Caki2 (cell line): ENCODE results near the gene ZC3H13. TPM values are rescaled to one million over a fixed set of nuclear protein-coding genes. Genes with fewer than 3 reads are reported as not detected.

ENCODE experiments used
- DNase-seq: peaks from one replicate; pipeline ENCODE4 v3.0.0-alpha.2; 2015; ENCODE audit warnings: low read depth
- in situ Hi-C: cut with HindIII; loops from 2 replicates; pipeline ENCODE4 v1.10.0; 2016; ENCODE audit warnings: low sequenced_read_pairs, low pct_unique_long_range_greater_than_20kb, mixed read lengths
- total RNA-seq: library from RNA; depleted of rRNA; stranded (reverse); fragments of >200 nt; shearing (Covaris generic); gene quantifications from 2 replicates; pipeline ENCODE4 v1.2.3, GENCODE V29; 2014; ENCODE audit warnings: low replicate concordance

Gene ZC3H13
- total RNA-seq, 1 experiment from 2014 or later, result 7.4 TPM

DNA sequence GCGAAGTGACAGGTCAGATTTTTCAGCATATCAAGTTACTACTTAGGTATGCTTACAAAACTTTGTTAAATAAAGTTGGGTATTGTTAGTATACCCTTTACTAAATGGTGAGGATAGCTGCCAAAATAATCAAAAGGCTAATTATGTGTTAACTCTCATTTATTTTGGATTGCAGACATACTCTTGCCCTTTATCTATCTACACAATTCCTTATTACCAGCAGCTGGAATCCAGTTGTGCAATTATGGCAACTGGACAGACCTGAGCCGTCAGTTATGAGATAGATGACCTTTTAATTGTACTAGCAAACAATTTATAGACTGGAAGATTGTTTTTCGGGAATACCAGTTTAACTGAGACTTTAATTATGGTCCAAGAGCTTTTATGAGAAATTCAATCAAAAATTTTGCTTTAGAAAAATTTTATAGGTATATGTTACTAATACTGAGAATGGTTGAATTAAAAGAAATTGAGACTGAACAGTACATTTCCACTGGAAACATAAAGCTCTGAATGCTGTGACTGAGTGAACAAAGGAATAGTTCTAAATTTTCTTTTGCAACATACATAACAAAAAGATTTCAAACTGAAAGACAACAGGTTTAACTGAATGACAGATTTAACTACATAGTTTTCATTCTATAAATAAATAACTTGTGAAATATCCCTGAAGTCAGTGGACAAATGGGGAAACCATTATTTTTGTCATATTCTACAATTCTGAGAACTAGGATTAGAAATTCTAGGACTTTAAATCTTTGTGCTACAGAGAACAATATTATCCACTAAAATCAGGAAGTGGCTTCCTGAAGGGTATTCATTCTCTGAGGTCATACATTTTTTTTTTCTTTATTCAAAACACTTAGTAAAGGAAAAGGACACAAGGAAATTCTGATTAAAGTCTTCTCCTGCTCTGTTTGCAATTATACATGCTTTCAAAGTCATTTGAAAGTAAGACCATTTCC is 97.4 kb downstream of the ZC3H13 start:
- in situ Hi-C loops, result no loop called here

DNA sequence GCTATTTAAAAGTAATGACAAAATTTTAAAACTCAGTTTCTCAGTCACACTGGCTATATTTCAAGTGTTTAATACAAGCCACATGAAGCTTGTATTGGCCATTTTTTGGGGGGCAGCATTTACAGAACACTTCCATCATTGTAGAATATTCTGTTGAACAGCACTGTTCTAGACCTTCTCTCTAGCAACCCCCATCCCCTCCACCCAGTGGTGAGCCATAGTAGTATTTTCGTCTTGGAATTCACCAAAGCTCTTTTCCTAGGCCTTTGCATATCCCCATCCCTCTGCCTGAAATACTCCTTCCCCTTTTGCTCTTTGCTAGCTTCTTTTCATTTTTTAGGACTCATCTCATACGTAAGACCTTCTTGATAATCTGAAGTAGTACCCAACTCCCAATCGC is 99.5 kb downstream of the ZC3H13 start:
- in situ Hi-C loops, result no loop called here
- no peak for DNase-seq

More for the DNA sequence above, 97.4 kb downstream of the ZC3H13 start:
- no peak for DNase-seq

DNA sequence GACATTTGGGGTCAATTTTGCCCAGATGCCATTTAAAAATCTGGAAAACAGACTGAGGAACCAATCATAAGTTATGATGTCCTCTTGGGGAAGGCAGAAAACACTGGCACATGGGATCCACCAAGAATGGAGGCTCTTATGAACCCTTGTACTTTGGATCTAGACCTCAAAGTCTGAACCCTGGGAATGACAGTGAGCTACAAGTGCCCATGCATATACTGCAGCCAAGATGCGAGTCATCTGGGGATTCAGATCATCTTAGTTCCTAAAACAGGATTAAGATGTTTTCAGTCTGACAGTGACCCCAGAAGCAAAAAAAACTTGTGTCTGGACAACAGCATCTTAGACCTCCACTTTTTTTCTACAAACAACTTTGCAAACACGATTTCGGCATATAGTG is 100.8 kb downstream of the ZC3H13 start:
- in situ Hi-C loops, result no loop called here

DNA sequence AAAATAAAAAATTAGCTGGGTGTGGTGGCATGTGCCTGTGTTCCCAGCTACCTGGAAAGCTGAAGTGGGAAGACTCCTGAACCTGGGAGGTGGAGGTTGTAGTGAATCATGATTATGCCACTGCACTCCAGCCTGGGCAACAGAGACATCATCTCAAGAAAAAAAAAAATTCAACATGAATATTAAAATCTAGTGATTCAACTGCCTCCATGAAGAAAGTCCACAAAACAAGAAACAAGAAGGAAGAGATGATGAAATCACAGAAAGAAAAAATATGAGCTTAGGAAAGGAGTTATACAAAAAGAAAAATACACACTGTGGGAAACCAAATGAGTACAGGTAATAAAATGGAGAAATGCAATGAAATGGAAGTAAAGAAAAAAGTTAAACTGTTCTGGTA is 101.4 kb downstream of the ZC3H13 start:
- in situ Hi-C loops, result no loop called here

More for the DNA sequence above, 100.8 kb downstream of the ZC3H13 start:
- no peak for DNase-seq

DNA sequence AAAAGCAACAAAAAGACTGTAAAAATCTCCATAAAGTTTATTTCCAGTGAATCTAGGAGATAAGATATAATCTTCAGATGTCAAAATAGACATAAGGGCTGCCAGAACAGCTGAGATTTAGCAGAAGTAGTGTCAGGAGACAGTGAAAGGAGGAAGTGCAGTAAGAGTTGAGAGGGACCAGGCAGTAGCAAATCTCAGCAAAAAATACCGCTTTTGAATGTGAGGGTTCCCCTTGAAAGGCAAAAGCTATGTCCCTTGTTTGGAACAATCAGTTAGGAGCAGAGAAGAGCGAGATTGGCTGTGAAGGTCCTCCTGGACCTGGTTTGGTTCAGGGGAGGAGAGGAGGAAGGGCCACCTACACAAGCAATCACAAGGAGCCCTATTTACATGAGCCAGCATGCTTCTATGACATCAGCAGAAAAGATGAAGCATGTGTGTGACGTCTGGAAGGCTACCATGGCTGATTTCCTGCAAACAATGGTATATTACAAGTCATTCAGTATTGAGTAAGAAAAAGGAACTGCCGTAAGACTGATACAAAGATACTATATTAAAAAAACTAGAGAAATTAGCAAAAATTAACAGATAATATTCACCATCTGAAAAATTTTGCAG is 102.1 kb downstream of the ZC3H13 start:
- no peak for DNase-seq
- in situ Hi-C loops, result no loop called here

More for the DNA sequence above, 101.4 kb downstream of the ZC3H13 start:
- no peak for DNase-seq

DNA sequence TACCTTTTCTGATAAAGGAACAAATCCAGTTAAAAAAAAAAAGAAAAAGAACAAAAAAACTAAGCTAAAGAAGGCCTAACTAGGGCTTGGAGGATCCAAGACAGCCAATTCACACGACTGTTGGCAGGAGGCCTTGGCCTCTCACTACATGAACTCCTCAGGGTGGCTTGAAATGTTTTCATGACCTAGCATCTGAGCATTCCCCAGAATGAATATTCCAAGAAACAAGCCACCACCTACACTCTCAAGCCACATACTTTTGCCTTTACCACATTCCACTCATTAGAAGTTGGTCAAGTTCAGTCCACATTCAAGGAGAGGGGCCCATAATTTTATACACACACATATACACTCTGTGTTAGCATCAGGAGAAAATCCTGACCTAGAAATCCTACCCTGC is 103.4 kb downstream of the ZC3H13 start:
- no peak for DNase-seq
- in situ Hi-C loops, result no loop called here

DNA sequence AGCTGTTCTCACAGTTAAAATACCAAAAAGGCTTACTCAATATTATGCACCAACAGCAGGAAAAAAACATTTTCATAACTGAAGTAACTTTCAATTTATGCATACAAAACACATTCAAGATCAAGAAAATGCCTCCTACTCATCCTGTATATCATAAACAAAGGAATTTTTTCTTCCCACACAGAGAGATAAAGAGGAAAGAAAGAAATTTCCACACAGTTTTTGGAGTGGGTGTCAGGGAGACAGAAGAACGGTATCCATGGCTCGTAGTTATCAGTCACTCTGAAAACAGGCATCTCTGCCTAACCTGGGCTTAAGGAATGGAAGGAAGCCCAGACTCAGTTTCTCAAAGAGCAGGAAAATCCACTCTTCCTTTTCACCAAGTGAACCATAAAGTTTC is 108.6 kb downstream of the ZC3H13 start:
- in situ Hi-C loops, result no loop called here
- no peak for DNase-seq

DNA sequence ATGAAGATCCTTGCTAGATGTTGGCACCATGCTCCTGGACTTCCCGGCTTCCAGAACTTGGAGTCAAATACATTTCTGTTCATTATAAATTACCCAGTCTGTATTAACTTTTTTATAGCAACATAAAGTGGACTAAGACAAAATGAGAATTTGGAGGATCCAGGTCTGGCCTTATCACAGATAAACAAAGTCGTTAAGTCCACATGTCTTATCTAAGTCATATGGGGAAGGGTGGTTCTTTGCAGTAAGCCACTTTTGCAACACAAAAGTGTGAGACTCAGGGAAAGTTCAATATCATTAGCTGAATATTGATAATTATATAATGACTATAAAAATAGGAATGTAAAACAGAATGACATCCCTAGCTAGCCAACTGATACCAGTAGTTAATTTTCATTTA is 109.4 kb downstream of the ZC3H13 start:
- no peak for DNase-seq
- in situ Hi-C loops, result no loop called here

DNA sequence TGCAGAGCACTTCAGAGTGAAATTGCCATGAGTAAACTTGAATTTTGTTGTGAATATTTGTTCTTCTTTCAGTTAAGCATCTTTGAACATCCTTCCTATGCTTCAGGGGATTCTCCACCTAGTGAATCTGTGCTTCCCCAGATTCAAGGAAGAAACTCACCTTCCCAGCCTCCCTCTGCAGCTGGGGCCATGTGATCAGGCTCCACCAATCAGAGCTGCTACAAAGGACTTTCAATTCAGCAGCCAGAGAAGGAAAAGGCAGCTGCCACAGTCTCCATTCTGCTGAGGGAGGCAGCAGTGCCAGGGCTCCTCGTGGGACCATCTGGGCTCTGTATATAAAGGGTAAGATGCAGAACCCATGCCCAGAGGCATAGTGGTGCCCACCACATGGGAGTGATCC is 111.3 kb downstream of the ZC3H13 start:
- in situ Hi-C loops, result no loop called here
- no peak for DNase-seq

DNA sequence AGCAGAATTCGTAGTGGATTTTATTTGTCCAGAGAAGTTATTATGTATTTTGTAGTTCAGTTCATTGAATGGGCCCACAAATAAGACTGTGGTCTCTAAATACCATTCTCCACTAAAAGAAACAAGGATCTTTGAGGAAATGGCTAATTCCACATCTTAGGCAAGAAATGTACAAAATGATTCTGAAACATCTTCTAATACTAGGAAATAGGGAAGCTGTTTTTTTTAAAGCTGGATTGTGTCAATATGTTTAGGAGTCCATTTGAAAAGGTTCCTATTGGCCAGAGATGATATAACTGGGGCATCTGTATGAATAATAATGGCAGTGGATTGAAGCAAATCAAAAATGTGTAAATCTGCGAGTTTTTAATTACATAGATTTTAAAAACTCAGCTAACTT is 112.5 kb downstream of the ZC3H13 start:
- in situ Hi-C loops, result no loop called here

DNA sequence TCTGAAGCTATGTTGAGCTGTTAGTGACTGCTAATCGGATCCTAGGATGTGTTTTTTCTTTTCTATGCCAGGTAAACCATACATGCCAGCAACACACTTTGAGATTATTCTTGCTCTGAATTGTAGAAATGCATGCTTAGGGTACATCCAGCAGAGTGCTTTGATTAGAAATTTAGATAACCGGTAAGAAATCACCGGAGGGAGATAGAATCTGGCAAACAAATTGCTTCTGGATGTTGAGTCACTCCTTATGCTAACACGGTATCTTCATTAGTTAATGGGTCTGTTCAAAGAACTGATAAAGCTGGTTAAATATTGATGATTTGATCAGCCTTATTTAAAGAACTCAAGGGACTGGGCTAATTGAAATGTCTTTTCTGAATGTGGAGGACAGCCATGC is 115.9 kb downstream of the ZC3H13 start:
- DNase-seq, result no peak
- in situ Hi-C loops, result no loop called here

More for the DNA sequence above, 112.5 kb downstream of the ZC3H13 start:
- no peak for DNase-seq

DNA sequence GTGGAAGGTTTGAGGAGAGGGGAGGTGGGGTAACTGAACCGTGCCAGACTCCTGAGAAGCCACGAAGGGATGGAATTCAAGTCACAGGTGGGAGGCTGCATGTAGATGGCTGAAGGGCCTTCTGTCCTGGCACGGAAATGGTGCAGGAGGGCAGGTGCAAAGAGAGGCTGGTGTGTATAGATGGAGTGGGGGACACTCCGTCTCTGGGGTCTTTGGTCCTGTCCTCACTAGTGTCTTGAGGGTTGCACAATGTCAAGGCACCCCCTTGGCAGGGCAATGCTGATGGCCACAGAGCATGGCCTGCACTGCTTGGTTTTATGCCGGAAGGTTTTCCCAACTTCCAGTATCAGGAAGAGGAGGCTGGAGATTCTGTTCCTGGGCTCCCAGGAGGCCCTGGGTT is 118.3 kb downstream of the ZC3H13 start:
- DNase-seq, result no peak
- in situ Hi-C loops, result no loop called here

DNA sequence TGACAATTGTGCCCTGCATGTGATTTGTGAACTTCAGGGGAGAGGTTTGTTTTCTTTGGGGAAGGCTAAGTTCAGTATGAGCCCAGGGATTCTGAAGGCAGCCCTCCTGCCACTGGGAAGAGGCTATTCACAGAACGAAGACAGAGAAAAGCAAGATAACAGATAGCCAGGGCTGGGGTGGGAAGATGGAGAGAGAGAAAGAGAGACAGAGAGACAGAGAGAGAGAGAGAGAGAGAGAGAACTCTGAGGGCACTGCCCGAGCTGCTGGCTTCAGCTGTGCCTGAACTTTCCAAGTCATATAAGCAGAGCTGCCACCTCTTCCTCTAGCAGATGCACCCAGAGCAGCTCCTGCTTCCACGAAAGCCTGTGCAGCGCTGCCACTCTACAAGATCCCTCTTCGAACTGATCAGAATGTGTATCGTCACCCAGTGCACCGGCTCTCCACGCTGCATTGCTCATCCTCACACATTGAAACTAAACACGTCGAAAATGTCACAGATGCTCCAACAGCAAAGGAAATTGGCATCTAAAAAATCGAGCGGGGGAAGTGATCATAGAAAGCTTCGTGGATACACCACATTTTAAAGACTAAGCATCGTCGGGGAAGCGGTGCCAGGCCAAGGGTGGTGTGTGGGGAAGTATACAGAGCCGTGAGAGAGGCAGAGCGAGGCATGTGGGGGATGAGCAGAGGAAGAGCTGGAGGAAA is 119.2 kb downstream of the ZC3H13 start:
- no peak for DNase-seq
- in situ Hi-C loops, result no loop called here

DNA sequence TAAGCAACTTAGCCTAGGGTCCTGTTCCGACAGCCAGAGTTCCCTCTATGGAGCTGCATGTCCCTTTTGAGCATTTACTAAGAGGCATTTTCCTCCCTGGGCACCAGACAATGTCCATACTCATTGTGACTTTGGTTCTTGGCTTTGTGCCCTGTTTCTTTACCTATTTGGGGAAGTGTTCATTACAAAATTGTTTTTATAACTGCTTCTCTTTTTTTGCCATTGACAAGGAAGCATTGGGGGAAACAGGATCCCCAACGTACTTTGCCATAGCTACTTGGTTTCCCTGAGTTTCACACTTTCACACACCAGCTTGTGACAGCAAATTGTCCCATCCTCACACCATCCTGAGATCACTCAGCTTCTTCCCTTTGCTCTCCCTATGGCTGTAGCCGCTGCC is 119.9 kb downstream of the ZC3H13 start:
- in situ Hi-C loops, result no loop called here
- DNase-seq, result no peak

DNA sequence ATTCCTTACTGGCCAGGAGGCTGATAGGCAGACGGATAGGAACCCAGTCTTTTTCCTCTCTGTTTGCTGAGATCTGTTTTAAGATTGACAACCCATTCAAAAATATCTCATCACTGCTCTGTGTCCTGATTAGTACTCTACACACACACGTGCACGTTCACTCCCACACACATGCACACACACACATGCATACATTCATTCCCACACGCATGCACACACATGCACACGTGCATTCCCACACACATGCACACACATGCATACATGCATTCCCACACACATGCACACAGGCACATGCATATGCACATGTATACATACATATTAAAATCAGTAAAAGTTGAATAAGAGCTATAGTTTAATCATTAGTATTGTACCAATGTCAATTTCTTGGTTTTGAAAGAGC is 120.4 kb downstream of the ZC3H13 start:
- no peak for DNase-seq
- in situ Hi-C loops, result no loop called here

DNA sequence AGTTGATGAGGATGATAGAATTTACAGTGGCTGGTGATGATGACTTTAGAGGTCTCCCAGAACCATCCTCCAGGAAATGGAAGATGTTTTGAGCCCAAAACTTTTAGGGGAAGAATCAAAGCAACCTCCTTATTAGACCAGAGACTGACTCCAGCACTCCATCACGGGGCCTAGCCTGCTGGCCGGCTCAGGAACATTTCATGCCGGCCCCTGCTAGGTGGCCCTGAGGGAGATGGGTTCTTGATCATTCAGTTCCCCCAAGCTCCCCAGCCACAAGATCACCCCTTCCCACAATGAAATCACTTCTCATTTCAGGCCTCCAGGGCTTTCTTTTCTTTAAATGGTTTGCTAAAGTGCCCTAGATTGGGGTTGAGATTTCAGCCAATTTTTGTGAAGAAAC is 121.3 kb downstream of the ZC3H13 start:
- no peak for DNase-seq
- in situ Hi-C loops, result no loop called here

DNA sequence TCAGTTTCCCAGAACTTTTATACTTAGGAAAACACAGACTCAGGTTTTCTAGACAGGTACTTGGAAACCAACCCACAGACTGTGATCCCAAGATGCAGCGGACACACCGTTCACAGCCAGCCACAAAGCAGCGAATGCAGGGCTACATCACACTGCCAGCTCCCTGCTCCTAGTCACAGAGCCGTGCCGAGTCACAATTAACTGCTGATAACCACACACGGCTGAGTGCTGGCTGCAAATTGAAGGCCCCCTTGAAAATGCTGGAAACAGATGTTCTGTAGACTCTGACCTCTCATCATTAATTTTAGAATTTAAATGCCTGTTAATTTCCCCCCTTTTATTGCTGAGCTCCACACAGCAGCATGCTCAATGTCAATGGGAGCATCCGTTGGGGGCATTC is 122.4 kb downstream of the ZC3H13 start:
- no peak for DNase-seq
- in situ Hi-C loops, result no loop called here

DNA sequence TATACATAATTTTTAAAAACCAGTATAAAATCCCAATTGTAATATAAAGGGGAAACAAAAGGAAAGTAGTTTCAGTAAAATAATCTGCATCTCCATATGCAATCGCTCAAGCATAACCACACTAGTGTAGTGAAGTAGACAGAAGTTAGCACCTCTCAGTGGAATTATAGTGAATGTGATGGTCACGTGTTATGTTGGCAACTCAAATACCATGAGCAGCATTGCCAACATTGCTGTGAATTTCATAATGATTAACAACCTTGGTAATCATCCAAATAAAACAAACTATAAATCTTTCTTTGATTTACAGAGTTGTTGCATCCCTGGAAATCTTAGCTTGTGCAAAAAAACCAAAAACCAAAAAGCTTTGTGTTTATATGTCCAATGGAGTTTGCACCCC is 123.7 kb downstream of the ZC3H13 start:
- in situ Hi-C loops, result no loop called here
- DNase-seq, result peak; percentile 52

DNA sequence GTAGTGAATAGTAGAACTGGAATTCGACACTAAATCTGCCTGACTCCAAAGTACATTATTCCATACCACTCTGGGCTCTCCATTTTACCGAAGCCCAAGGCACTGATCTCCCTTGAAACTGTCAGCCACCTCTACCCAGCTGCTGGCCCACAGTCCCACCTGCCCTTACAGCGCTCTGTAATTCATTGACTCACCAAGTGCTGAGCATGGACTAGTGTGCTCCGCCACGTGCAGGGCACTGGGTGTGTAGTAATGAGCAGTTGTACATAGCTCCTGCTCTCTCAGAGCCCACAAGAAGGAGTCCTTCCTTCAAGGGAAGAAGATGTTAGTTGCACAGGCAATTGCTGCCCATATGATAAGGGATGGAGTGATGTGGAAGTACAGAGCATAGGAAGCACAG is 124.4 kb downstream of the ZC3H13 start:
- in situ Hi-C loops, result no loop called here
- no peak for DNase-seq
